Spleen (tissue), 7 donors: ENCODE measurements around the gene LRMDA.

Source experiments
- CTCF ChIP-seq, 11 experiments: fragments of 200-600 bp in 7 of 11; fragments of 450-650 bp in 4 of 11; sonication (generic) in 4 of 11; IDR thresholded peaks in 8 of 11; conservative IDR thresholded peaks in 3 of 11; 1 replicate in 7 of 11; 2 replicates in 4 of 11; pipeline versions ENCODE4 v1.4.0 to v1.8.0; 2016 to 2021; ENCODE audit warnings: antibody characterized with exemption in 11 of 11, inconsistent platforms in 4 of 11, mild to moderate bottlenecking in 1 of 11
- POLR2A ChIP-seq, 3 donors: fragments of 450-650 bp; IDR thresholded peaks; one replicate each; pipeline ENCODE4 v1.5.1; 2017; ENCODE audit warnings: antibody characterized with exemption in 3 of 3, mild to moderate bottlenecking in 1 of 3
- POLR2AphosphoS5 ChIP-seq, 3 donors: sonication (generic); formaldehyde crosslinking; IDR thresholded peaks; one replicate each; pipeline ENCODE4 v1.5.1; 2017; ENCODE audit warnings: antibody characterized with exemption in 3 of 3
- donor health status: DM: no; HTN: no; CAD: no; lungs with moderate emphysema.
- donor health status: DM: no; HTN: no; CAD: no.
- donor health status: DM: no; HTN: no; CAD: no.

- no peak for TF ChIP-seq POLR2AphosphoS5 (IDR thresholded peaks at IDR 0.05)
- no peak for TF ChIP-seq CTCF (IDR thresholded peaks at IDR 0.05 in 8 of 11, conservative IDR thresholded peaks at IDR 0.05 in 3 of 11)
- TF ChIP-seq POLR2A (IDR thresholded peaks at IDR 0.05): no peak
Observed at GRCh38 chr10:75694269-75694668, 262.8 kb downstream of the LRMDA start.
